CD4-positive, alpha-beta T cell treated with Interleukin-1 beta for 1 hour (primary cell): ENCODE data around the gene ACE.

Experiments used
- DNase-seq, 2 donors: peaks; one replicate each; pipeline ENCODE4 v3.0.0-alpha.2; 2020 to 2022

The ACE gene

DNA sequence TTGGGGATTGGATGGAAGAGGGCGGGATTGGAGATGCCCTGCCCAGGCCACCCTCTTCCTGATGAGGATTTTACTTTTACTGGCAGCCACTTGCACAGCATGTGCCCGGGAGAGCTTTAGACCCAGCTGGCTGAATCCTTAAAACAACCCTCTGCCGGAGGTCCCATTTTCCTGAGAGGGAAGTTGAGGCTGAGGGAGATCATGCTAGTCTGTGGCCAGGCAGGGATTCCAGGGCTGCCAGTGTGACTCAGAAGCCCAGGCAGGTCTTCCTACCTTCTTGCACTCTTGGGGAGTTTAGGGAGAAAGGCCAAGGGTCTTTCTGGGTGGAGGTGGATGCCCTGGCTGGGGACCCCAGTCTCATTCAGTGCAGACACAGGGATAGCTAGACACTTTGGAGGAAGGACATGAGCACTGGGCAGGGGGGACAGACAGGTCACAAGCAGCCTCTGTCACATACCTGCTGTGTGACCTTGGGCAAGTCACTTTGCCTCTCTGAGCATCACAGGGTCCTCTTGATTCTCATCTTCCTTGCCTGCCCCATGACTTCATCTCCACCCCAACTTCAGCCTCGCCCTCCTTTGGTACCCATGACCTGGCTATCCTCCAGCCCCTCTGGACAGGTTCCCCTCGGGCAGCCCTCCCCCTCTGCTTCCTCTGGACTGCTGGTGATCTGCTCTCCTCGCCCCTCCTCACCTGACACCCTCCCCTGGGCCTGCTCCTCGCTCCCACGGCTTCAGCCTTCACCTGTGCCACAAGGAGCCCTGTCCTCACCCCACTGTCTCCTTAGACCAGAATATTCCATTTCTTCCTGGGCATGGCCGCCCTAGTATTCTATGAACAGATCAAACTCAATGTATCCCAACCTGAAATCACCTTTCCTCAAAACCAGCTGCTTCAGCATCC lies 62.1 kb downstream of the ACE start:
- no peak for DNase-seq

DNA sequence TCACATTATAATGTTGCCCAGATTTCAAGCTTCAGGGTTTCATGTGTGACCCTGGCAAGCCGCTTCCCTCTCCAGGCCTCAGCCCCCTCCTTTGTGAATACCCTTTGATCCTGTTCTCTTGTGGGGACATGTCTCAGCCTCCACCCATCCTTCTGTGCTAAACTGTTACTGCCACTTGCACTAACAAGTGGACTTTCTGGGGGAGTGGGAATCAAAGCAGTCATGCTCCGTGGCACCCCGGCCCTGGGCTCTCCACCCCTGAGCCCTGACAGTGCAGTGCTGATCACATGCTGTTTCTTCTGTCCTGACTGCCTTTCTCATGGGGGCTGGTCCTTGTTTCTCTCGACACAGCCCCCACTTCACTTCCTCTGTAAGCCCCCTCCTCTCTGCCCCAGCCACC lies 63.7 kb downstream of the ACE start:
- no peak for DNase-seq

DNA sequence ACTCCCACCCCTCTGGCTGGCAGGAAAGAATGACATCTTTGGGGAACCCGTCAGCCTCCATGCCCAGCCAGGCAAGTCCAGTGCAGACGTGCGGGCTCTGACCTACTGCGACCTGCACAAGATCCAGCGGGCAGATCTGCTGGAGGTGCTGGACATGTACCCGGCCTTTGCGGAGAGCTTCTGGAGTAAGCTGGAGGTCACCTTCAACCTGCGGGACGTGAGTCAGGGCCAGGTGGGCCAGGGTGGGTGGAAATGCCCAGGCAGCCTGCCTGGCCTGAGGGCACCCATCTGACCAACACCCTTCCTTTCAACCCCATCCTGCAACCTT lies 65.3 kb downstream of the ACE start:
- no peak for DNase-seq

DNA sequence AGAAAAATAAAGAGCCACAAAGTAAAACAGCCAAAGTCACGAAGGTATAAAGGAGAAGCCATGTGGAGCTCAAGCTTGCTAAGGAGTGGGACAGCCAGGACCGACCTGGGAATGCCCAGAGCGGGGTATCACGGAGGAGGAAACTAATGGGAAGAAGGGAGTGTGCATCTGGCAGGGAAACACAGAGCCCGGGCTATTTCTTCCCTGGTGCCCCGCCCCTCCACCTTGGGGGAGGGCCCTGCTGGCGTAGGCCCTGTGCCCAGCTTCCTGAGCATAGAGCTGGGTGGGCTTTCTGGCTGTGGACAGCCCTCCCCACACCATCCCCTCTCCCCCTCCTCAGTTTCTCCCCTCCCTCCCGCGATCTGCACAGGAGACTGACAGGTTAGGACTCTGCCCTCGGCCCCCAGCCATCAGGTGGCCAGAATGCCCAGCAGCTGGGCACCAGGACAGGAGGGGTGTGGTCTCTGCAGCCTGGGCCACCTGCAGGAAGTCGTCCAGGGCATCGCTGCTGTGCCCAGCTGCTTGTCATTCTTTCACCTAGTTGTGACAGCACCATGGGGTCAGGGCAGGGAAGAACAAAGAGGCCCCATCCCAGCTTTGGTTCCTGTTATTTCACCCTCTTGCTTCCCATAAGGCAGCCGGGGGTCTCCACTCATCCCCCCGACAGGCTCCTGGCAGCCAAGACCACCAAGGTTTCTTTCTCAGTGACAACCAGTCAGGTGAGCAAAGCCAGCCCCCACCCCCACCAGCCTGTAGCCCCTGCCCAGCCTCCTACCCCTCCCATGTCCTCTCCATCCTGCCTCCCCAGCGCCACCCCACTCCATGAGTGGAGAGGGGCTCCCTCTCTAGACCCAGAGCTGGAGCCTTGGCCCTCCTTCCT lies 66.3 kb downstream of the ACE start:
- DNase-seq, result no peak

DNA sequence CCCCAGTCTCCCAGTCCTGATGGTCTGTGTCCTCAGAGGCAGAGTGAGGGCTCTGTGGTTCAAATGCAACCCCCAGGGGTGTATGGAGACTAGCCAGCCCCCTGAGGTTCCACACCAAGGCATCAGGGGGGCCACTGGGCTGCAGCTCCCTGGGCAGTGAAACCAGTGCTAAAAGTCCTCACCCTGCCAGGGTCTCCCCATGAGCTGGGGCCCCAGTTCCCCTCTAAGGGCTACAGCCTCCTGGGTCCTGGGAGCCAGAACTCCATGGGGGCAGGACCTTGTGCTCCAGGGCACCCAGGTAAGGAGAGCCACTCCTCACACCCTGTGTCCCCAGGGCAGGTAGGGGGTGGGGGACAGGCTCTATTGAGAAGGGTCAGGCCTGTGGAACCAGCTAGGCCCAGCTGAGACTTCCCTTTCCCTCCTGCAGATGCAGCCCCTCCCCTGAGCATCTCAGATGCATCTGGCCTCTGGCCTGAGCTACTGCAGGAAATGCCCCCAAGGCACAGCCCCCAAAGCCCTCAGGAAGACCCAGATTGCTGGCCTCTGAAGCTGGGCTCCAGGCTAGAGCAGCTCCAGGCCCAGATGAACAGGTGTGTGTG lies 67.1 kb downstream of the ACE start:
- DNase-seq, result no peak

DNA sequence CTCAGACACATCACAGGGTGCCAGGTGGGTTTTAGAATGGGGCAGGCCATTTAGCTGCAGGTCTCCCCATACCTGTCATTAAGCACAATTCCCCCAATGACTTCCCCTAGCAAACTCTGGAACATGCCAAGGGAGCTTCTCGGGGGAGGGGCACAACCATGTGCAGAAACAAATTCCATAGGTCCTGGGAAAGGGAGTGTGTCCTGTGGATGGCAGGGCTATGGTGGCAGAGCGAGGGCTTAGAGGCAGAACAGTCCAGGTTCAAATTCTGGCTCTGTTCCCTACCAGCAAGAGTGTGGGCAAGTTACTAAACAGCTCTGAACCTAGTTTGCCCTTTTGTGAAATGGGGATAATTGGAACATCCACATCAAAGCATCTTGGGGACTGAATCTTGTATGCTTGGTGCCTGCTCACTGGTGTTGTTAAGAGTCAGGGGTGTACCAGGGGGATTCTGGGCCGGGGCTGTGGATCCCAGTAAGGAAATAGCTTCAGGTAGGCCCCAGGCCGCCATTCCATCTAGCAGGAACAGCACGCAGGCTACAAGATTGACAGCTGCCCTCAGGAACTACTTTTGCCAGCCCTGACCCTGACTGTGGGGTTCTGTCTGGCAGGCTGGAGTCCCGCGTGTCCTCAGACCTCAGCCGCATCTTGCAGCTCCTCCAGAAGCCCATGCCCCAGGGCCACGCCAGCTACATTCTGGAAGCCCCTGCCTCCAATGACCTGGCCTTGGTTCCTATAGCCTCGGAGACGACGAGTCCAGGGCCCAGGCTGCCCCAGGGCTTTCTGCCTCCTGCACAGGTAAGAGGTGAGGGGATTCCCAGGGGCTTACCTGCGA lies 67.8 kb downstream of the ACE start:
- no peak for DNase-seq

DNA sequence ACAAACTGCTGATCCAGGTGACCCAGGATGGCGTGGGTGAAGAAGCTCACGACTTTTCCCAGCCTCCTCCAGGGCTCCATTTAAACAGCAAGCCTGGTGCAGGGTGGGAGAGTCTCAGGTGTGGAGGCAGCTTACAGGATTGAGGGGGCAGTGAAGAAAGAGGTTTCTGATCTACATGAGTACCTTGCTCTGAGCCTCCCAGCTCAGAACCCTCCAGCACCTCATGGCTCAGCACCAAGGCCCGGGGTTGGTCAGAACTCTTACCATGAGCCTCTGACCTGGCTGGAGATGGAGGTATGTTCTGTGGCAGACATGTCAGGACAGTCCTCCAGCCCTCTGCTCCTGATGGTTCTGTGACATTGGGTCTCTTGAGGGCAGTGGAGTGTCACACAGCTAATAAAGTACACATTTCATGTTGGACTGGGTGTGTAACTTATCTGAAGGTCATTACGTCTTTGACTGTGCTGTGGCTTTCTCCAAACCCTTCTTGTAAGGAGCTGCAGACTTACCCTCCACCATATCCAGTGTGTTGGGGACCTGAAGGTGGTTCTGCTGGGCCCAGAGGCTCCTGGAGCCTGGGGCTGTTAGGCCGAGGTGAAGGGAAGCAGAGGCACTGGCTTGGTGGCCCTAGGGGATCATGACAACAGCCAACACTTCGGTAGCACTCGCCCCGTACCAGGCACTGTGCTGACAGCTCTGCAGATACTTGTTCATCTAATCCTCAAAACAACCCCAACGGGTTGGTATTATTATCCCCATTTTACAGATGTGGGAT lies 69.6 kb downstream of the ACE start:
- DNase-seq, result no peak

DNA sequence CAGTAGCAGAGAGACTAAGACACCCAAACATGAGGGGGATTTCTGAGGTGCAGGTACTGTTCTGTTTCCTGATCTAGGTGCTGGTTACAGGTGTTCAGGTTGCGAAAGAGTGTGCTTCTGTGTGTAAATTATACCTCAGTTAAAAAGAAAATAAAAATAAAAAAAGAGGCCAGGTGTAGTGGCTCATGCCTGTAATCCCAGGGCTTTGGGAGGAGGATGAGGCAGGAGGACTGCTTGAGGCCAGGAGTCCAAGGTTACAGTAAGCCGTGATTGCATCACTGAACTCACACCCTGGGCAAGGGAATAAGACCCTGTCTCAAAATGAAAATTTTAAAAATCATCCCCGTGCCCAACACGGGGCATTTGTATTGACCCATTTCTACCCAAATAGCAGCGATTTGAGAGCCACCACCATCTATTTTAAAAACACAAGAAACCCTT lies 70.2 kb downstream of the ACE start:
- no peak for DNase-seq
